Suprapubic skin (tissue), 4 donors: ENCODE results near the gene PDE4B. TPM values are rescaled to one million over a fixed set of nuclear protein-coding genes. Genes with fewer than 3 reads are reported as not detected.

Experiments used
- DNase-seq, 2 donors: peaks; one replicate each; pipeline ENCODE4 v3.0.0-alpha.2; 2019; ENCODE audit warnings: low spot score in 2 of 2
- H3K27ac ChIP-seq: fragments of 200-600 bp; sonication (generic); one replicate; pipeline ENCODE4 v1.5.1; 2019
- H3K27me3 ChIP-seq: fragments of 200-600 bp; sonication (generic); one replicate; pipeline ENCODE4 v1.5.1; 2019
- H3K36me3 ChIP-seq: fragments of 200-600 bp; sonication (generic); one replicate; pipeline ENCODE4 v1.5.1; 2019
- H3K4me1 ChIP-seq: fragments of 200-600 bp; sonication (generic); one replicate; pipeline ENCODE4 v1.5.1; 2019
- H3K4me3 ChIP-seq: fragments of 200-600 bp; sonication (generic); one replicate; pipeline ENCODE4 v1.5.1; 2019; ENCODE audit warnings: mild to moderate bottlenecking
- H3K9me3 ChIP-seq: fragments of 200-600 bp; sonication (generic); one replicate; pipeline ENCODE4 v1.5.1; 2019
- CTCF ChIP-seq, 2 donors: fragments of 200-600 bp in 1 of 2; fragments of 450-650 bp in 1 of 2; sonication (generic) in 1 of 2; IDR thresholded peaks; one replicate each; pipeline ENCODE4 v1.5.1; 2016 to 2019; ENCODE audit warnings: antibody characterized with exemption in 2 of 2, mild to moderate bottlenecking in 1 of 2, moderate library complexity in 1 of 2
- EP300 ChIP-seq: sonication (generic); formaldehyde crosslinking; IDR thresholded peaks from one replicate; pipeline ENCODE4 v1.6.1; 2017; ENCODE audit warnings: antibody characterized with exemption
- POLR2A ChIP-seq, 2 donors: fragments of 450-650 bp; IDR thresholded peaks; one replicate each; pipeline ENCODE4 v1.6.1; 2017; ENCODE audit warnings: antibody characterized with exemption in 2 of 2, mild to moderate bottlenecking in 2 of 2, moderate library complexity in 2 of 2
- POLR2AphosphoS5 ChIP-seq, 3 donors: sonication (generic); formaldehyde crosslinking; IDR thresholded peaks; one replicate each; pipeline ENCODE4 v1.6.1; 2017; ENCODE audit warnings: antibody characterized with exemption in 3 of 3
- WGBS: methylation state at CpG from one replicate; pipeline ENCODE4 v1.1.5; 2018; 5-methylcytosine and 5-hydroxymethylcytosine counted together
- total RNA-seq, 4 donors: library from RNA; depleted of rRNA; stranded (reverse); fragments of >200 nt; gene quantifications; one replicate each; pipeline ENCODE4 v1.1.0, GENCODE V29; 2016

Gene PDE4B
- total RNA-seq, 4 donors from 2014 or later, result 14.2 to 27.6 (median 16.7) TPM

DNA sequence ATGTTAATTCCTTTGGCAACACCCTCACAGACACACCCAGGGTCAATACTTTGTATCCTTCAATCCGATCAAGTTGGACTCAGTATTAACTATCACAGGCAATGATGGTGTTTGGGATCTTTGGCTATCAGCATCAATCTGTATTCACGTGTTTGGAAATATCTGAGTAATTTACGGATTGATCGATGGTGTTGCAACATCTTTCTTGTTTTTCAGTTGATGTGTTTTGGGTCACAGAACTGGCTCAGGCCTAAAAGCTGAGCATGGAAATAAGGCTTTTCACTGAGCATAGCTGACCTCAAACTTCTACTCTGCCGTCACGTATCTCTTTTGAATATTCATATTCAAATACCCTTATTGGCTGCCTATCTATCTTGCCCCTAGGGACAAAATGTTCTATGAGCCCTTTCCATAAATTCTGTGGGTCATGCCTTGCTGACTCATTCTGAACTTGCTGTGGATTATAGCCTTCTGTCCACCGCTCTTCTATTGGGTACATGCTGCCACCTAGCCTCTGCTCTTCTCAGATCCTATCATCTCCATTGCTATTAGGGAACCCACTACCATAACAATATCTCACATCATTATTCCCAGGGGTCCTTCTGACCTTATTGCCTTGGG is 156.0 kb downstream of the PDE4B start:
- no peak for DNase-seq
- 71% methylated on average over 6 of the region's 7 CpGs for WGBS
- TF ChIP-seq POLR2AphosphoS5 (IDR thresholded peaks at IDR 0.05) (no peak), EP300 (no peak), POLR2A (IDR thresholded peaks at IDR 0.05) (no peak), CTCF (IDR thresholded peaks at IDR 0.05) (no peak)
- H3K4me3 ChIP-seq, result no peak overlapping the region
- no peaks in the 10 kb centered on the region for H3K36me3 ChIP-seq
- no peaks in the 10 kb centered on the region for H3K4me1 ChIP-seq
- no peaks in the 10 kb centered on the region for H3K27me3 ChIP-seq
- H3K27ac ChIP-seq, result peak overlapping the region; percentile 44
- no peaks in the 10 kb centered on the region for H3K9me3 ChIP-seq

DNA sequence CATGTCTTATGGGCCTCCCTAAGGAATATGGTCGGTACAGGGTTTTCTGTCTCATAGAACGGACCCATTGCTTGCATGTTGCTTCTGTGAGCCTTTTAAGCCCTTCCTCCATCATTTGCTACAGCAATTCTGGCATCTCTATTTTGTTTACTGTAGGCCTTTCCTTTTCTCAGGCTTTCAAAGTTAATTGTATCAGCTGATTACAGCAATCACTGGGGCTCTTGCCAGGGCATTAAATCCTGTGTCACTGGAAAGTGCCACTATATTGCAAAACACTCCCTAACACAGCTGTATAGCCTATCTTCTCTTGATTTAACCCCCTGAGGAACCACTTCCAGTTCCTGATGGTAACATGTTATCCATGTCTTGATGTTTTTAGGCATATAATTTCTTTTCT is 156.5 kb downstream of the PDE4B start:
- Histone ChIP-seq H3K4me1 (no peaks in the 10 kb centered on the region), H3K4me3 (no peak overlapping the region), H3K27ac (peak overlapping the region; percentile 44), H3K27me3 (no peaks in the 10 kb centered on the region), H3K36me3 (no peaks in the 10 kb centered on the region), H3K9me3 (no peaks in the 10 kb centered on the region)
- TF ChIP-seq POLR2AphosphoS5 (IDR thresholded peaks at IDR 0.05), result peak in 1 of 3 donors; percentile 12
- no peak for TF ChIP-seq POLR2A (IDR thresholded peaks at IDR 0.05)
- TF ChIP-seq EP300, result no peak
- no peak for DNase-seq
- WGBS, result 81% methylated on average over 2 of the region's 2 CpGs

DNA sequence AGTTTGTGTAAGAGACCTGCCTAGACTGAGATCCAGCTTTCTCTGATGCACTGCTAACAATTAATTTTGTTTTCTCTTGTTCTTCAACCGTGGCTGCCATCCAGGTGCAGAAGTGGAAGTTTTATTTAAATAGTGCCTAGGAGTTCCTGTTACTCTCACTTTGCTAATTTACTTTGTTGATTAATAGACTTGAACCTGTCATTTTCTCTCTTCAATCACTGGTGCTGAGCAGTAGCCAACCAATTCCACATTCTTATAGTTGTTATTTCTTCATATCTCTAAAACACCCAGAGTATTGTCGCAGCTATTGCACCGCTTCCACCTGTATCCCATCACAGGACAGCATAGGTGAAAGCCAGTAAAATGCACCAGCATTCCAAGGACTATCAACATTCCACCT is 157.2 kb downstream of the PDE4B start:
- Histone ChIP-seq H3K27ac (peak overlapping the region; percentile 44), H3K4me1 (no peaks in the 10 kb centered on the region)
- WGBS, result 73% methylated on average over 3 of the region's 3 CpGs

GRCh38 chr1:65952696-65953095 is 160.0 kb downstream of the PDE4B start:
- Histone ChIP-seq H3K4me3 (no peak overlapping the region), H3K4me1 (no peaks in the 10 kb centered on the region), H3K27me3 (no peaks in the 10 kb centered on the region), H3K36me3 (no peaks in the 10 kb centered on the region), H3K27ac (no peak overlapping the region), H3K9me3 (no peaks in the 10 kb centered on the region)
- DNase-seq, result no peak
- TF ChIP-seq EP300 (no peak), CTCF (IDR thresholded peaks at IDR 0.05) (no peak), POLR2AphosphoS5 (IDR thresholded peaks at IDR 0.05) (no peak), POLR2A (IDR thresholded peaks at IDR 0.05) (no peak)
- WGBS, result 70% methylated on average over 3 of the region's 3 CpGs

More for the DNA sequence above, 157.2 kb downstream of the PDE4B start:
- Histone ChIP-seq H3K36me3 (no peaks in the 10 kb centered on the region), H3K9me3 (no peaks in the 10 kb centered on the region), H3K27me3 (no peaks in the 10 kb centered on the region), H3K4me3 (no peak overlapping the region)
- DNase-seq, result no peak
- TF ChIP-seq EP300 (no peak), POLR2AphosphoS5 (IDR thresholded peaks at IDR 0.05) (no peak), POLR2A (IDR thresholded peaks at IDR 0.05) (no peak), CTCF (IDR thresholded peaks at IDR 0.05) (no peak)

GRCh38 chr1:65953170-65953569 is 160.5 kb downstream of the PDE4B start:
- WGBS, result 88% methylated on average over 1 of the region's 1 CpG
- TF ChIP-seq CTCF (IDR thresholded peaks at IDR 0.05) (no peak), POLR2AphosphoS5 (IDR thresholded peaks at IDR 0.05) (no peak), POLR2A (IDR thresholded peaks at IDR 0.05) (no peak), EP300 (no peak)
- no peak for DNase-seq

More at GRCh38 chr1:65953170-65953569, 160.5 kb downstream of the PDE4B start:
- no peaks in the 10 kb centered on the region for H3K36me3 ChIP-seq
- no peak overlapping the region for H3K4me3 ChIP-seq
- H3K9me3 ChIP-seq, result no peaks in the 10 kb centered on the region
- no peaks in the 10 kb centered on the region for H3K4me1 ChIP-seq
- H3K27me3 ChIP-seq, result no peaks in the 10 kb centered on the region
- no peak overlapping the region for H3K27ac ChIP-seq
